Prostate gland (tissue), 2 donors: ENCODE results near the gene MAMLD1. TPM values are rescaled to one million over a fixed set of nuclear protein-coding genes. Genes with fewer than 3 reads are reported as not detected.

Source experiments
- DNase-seq: peaks from one replicate; pipeline ENCODE4 v3.0.0-alpha.2; 2019; ENCODE audit warnings: low spot score
- H3K27ac ChIP-seq, 2 donors: fragments of 200-600 bp; sonication (generic); 2 replicates each; pipeline ENCODE4 v1.5.1; 2017 to 2019
- H3K27me3 ChIP-seq: fragments of 200-600 bp; sonication (generic); replicated peaks from 2 replicates; pipeline ENCODE4 v1.5.1; 2019; ENCODE audit not compliant: insufficient read depth
- H3K36me3 ChIP-seq, 2 donors: fragments of 200-600 bp; sonication (generic); 1 replicate in 1 of 2; 2 replicates in 1 of 2; pipeline versions ENCODE4 v1.5.1 to v1.8.1; 2017 to 2019
- H3K4me1 ChIP-seq: fragments of 200-600 bp; sonication (generic); replicated peaks from 2 replicates; pipeline ENCODE4 v1.5.1; 2019
- H3K4me3 ChIP-seq, 2 donors: fragments of 200-600 bp; sonication (generic); 2 replicates each; pipeline ENCODE4 v1.5.1; 2017 to 2019
- H3K9me3 ChIP-seq: fragments of 200-600 bp; sonication (generic); 2 replicates; pipeline ENCODE4 v1.5.1; 2017
- CTCF ChIP-seq, 4 experiments: fragments of 200-600 bp in 2 of 4; fragments of 450-650 bp in 2 of 4; sonication (generic) in 2 of 4; IDR thresholded peaks; 1 replicate in 3 of 4; 2 replicates in 1 of 4; pipeline ENCODE4 v1.5.1; 2016 to 2019; ENCODE audit warnings: antibody characterized with exemption in 4 of 4, mild to moderate bottlenecking in 2 of 4, moderate library complexity in 2 of 4
- POLR2A ChIP-seq: fragments of 450-650 bp; IDR thresholded peaks from one replicate; pipeline ENCODE4 v1.6.1; 2016; ENCODE audit warnings: antibody characterized with exemption, mild to moderate bottlenecking
- POLR2AphosphoS5 ChIP-seq: sonication (generic); formaldehyde crosslinking; IDR thresholded peaks from one replicate; pipeline ENCODE4 v1.6.1; 2017; ENCODE audit warnings: antibody characterized with exemption
- WGBS: methylation state at CpG from one replicate; pipeline ENCODE4 v1.1.5; 2018; 5-methylcytosine and 5-hydroxymethylcytosine counted together
- intact Hi-C: fragments of 100-400 bp; cut with DNase I; formaldehyde crosslinking; loops from one replicate; pipeline ENCODE4 v1.14.2; 2022
- total RNA-seq, 2 donors: library from RNA; depleted of rRNA; stranded (reverse); fragments of >200 nt; gene quantifications; one replicate each; pipeline ENCODE4 v1.1.0, GENCODE V29; 2016

The MAMLD1 gene
- total RNA-seq, 2 donors from 2014 or later = 2.2 to 51.7 TPM

DNA sequence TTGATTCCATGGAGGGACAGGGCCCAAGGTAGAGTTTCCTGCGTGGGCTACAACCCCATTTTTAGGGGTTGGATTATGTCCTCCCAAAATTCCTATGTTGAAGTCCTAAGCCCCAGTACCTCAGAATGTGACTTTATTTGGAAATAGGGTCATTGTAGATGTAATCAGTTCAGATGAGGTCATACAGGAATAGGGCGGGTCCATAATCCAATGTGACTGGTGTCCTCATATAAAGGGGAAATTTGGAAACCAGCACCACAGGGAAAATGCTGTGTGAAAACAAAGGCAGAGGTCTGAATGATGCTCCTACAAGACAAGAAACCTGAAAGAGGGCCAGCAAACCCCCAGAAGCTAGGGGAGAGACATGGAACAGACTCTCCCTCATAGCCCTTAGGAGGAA lies 31.1 kb upstream of the MAMLD1 start:
- no peak overlapping the region for H3K27ac ChIP-seq
- no peak for DNase-seq
- H3K36me3 ChIP-seq = no peaks in the 10 kb centered on the region
- no peaks in the 10 kb centered on the region for H3K27me3 ChIP-seq
- TF ChIP-seq POLR2AphosphoS5 = no peak
- no peak for TF ChIP-seq POLR2A
- no peak for TF ChIP-seq CTCF (IDR thresholded peaks at IDR 0.05)
- WGBS = 100% methylated on average over 2 of the region's 2 CpGs
- no peak overlapping the region for H3K4me3 ChIP-seq
- intact Hi-C loops = no loop called here
- no peaks in the 10 kb centered on the region for H3K9me3 ChIP-seq
- no peaks in the 10 kb centered on the region for H3K4me1 ChIP-seq

- Histone ChIP-seq H3K27me3 (no peaks in the 10 kb centered on the region), H3K9me3 (no peaks in the 10 kb centered on the region), H3K36me3 (no peaks in the 10 kb centered on the region), H3K4me3 (no peak overlapping the region), H3K27ac (no peak overlapping the region), H3K4me1 (no peaks in the 10 kb centered on the region)
- TF ChIP-seq POLR2A = no peak
- no peak for TF ChIP-seq POLR2AphosphoS5
- TF ChIP-seq CTCF (IDR thresholded peaks at IDR 0.05) = no peak
- intact Hi-C loops = no loop called here
- WGBS = no CpG with 5 or more reads among the region's 1 CpG
- no peak for DNase-seq
Measured at GRCh38 chrX:150334100-150334499, 29.0 kb upstream of the MAMLD1 start.

GRCh38 chrX:150334981-150335380 lies 28.1 kb upstream of the MAMLD1 start:
- Histone ChIP-seq H3K4me3 (no peak overlapping the region), H3K4me1 (no peaks in the 10 kb centered on the region), H3K27ac (no peak overlapping the region), H3K9me3 (no peaks in the 10 kb centered on the region), H3K27me3 (no peaks in the 10 kb centered on the region), H3K36me3 (no peaks in the 10 kb centered on the region)
- DNase-seq = no peak
- 60% methylated on average over 1 of the region's 2 CpGs for WGBS
- TF ChIP-seq POLR2A (no peak), POLR2AphosphoS5 (no peak), CTCF (IDR thresholded peaks at IDR 0.05) (no peak)
- intact Hi-C loops = no loop called here

DNA sequence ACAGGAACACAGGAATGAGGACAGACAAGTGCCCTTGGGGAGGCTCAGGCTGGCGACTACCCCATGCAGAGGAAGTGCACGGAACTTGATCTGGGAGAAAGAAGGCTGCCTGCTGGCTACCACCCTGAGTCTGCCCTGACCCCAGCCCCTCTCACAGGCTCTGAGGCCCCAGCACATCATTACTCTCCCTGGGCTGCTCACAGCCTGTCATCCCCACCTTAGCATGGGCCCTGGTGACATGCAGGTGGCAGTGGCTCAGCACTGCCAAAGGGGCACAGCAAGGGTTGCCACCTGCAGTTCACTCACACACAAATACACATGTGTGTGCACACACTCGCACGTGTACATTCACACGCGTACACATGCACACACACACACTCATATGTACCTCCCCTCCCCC lies 26.1 kb upstream of the MAMLD1 start:
- no peak for TF ChIP-seq POLR2AphosphoS5
- no peak for TF ChIP-seq POLR2A
- no peak for TF ChIP-seq CTCF (IDR thresholded peaks at IDR 0.05)
- DNase-seq = no peak
- Histone ChIP-seq H3K27me3 (no peaks in the 10 kb centered on the region), H3K9me3 (no peaks in the 10 kb centered on the region), H3K4me3 (no peak overlapping the region), H3K36me3 (no peaks in the 10 kb centered on the region), H3K27ac (no peak overlapping the region), H3K4me1 (no peaks in the 10 kb centered on the region)
- 67% methylated on average over 5 of the region's 6 CpGs for WGBS
- intact Hi-C loops = no loop called here

GRCh38 chrX:150337536-150337935 lies 25.6 kb upstream of the MAMLD1 start:
- H3K4me3 ChIP-seq = no peak overlapping the region
- intact Hi-C loops = no loop called here
- no peaks in the 10 kb centered on the region for H3K9me3 ChIP-seq
- 45% methylated on average over 2 of the region's 4 CpGs for WGBS
- DNase-seq = no peak
- no peaks in the 10 kb centered on the region for H3K27me3 ChIP-seq
- no peaks in the 10 kb centered on the region for H3K36me3 ChIP-seq
- H3K27ac ChIP-seq = no peak overlapping the region
- TF ChIP-seq POLR2AphosphoS5 (no peak), CTCF (IDR thresholded peaks at IDR 0.05) (no peak), POLR2A (no peak)
- H3K4me1 ChIP-seq = no peaks in the 10 kb centered on the region
